H9 (cell line): ENCODE measurements around the gene TMEM240. TPM values are rescaled to one million over a fixed set of nuclear protein-coding genes. Genes with fewer than 3 reads are reported as not detected.
A peak's percentile ranks its signal among the peaks of the same experiment; 100 is the strongest.

Experiments used
- DNase-seq: peaks from one replicate; pipeline ENCODE4 v3.0.0-alpha.2; 2017
- H2AFZ ChIP-seq: one replicate; pipeline ENCODE4 v1.6.1; 2013; ENCODE audit warnings: mild to moderate bottlenecking, low read length, control low read depth, moderate library complexity
- H2AK5ac ChIP-seq: 2 replicates; pipeline ENCODE4 v1.6.1; 2013; ENCODE audit warnings: low read length, control low read depth, mixed read lengths; ENCODE audit not compliant: insufficient read length
- H2BK120ac ChIP-seq: one replicate; pipeline ENCODE4 v1.6.1; 2013; ENCODE audit warnings: low read depth, mild to moderate bottlenecking, low read length, control low read depth, inconsistent platforms; ENCODE audit not compliant: poor library complexity, severe bottlenecking
- H2BK12ac ChIP-seq: 2 replicates; pipeline ENCODE4 v1.6.1; 2013; ENCODE audit warnings: low read length, control low read depth, mixed read lengths, low read depth; ENCODE audit not compliant: insufficient read length
- H2BK15ac ChIP-seq: 2 replicates; pipeline ENCODE4 v1.6.1; 2013; ENCODE audit warnings: low read depth, low read length, control low read depth
- H2BK20ac ChIP-seq: one replicate; pipeline ENCODE4 v1.6.1; 2013; ENCODE audit warnings: low read depth, mild to moderate bottlenecking, low read length, control low read depth, inconsistent platforms; ENCODE audit not compliant: poor library complexity, severe bottlenecking
- H2BK5ac ChIP-seq: 2 replicates; pipeline ENCODE4 v1.6.1; 2013; ENCODE audit warnings: low read length, control low read depth, mixed read lengths; ENCODE audit not compliant: insufficient read length
- H3K14ac ChIP-seq: 2 replicates; pipeline ENCODE4 v1.6.1; 2013; ENCODE audit warnings: low read length, control low read depth; ENCODE audit not compliant: insufficient read depth
- H3K18ac ChIP-seq: 2 replicates; pipeline ENCODE4 v1.6.1; 2013; ENCODE audit warnings: low read depth, mild to moderate bottlenecking, mixed read lengths, low read length, control low read depth; ENCODE audit not compliant: insufficient read length
- H3K23ac ChIP-seq: 2 replicates; pipeline ENCODE4 v1.6.1; 2013; ENCODE audit warnings: low read length, control low read depth, mixed read lengths, low read depth; ENCODE audit not compliant: insufficient read length
- H3K23me2 ChIP-seq: 2 replicates; pipeline ENCODE4 v1.6.1; 2013; ENCODE audit warnings: low read depth, mild to moderate bottlenecking, mixed read lengths, low read length, control low read depth; ENCODE audit not compliant: insufficient read length, poor library complexity, severe bottlenecking
- H3K27ac ChIP-seq: 2 replicates; pipeline ENCODE4 v1.5.1; 2013; ENCODE audit warnings: low read length, control low read depth, mixed read lengths, low read depth; ENCODE audit not compliant: insufficient read length
- H3K27me3 ChIP-seq: 2 replicates; pipeline ENCODE4 v1.6.1; 2013; ENCODE audit warnings: low read length, control low read depth, inconsistent platforms; ENCODE audit not compliant: insufficient read depth
- H3K4ac ChIP-seq: 2 replicates; pipeline ENCODE4 v1.6.1; 2013; ENCODE audit warnings: low read depth, mild to moderate bottlenecking, control low read depth, inconsistent platforms, low read length, moderate library complexity
- H3K4me1 ChIP-seq: 2 replicates; pipeline ENCODE4 v1.6.1; 2013; ENCODE audit warnings: low read length, control low read depth, inconsistent platforms; ENCODE audit not compliant: insufficient read depth
- H3K4me2 ChIP-seq: 2 replicates; pipeline ENCODE4 v1.6.1; 2013; ENCODE audit warnings: low read length, control low read depth, mixed read lengths; ENCODE audit not compliant: insufficient read length, insufficient read depth
- H3K56ac ChIP-seq: 2 replicates; pipeline ENCODE4 v1.6.1; 2013; ENCODE audit warnings: low read depth, mild to moderate bottlenecking, mixed read lengths, low read length, control low read depth; ENCODE audit not compliant: insufficient read length
- H3K79me1 ChIP-seq: 2 replicates; pipeline ENCODE4 v1.6.1; 2013; ENCODE audit warnings: low read depth, mild to moderate bottlenecking, moderate library complexity, low read length, control low read depth, inconsistent platforms; ENCODE audit not compliant: insufficient read depth, poor library complexity, severe bottlenecking
- H3K79me2 ChIP-seq: 2 replicates; pipeline ENCODE4 v1.6.1; 2013; ENCODE audit warnings: low read length, control low read depth, inconsistent platforms; ENCODE audit not compliant: insufficient read depth
- H3K9ac ChIP-seq: 2 replicates; pipeline ENCODE4 v1.6.1; 2013; ENCODE audit warnings: low read length, control low read depth, mixed read lengths; ENCODE audit not compliant: insufficient read length; ENCODE audit errors: extremely low read depth
- H3K9me3 ChIP-seq: one replicate; pipeline ENCODE4 v1.6.1; 2013; ENCODE audit warnings: low read depth, low read length, inconsistent platforms; ENCODE audit not compliant: control insufficient read depth
- H3T11ph ChIP-seq: one replicate; pipeline ENCODE4 v1.6.1; 2013; ENCODE audit warnings: mild to moderate bottlenecking, low read length, control low read depth, inconsistent platforms
- H4K20me1 ChIP-seq: one replicate; pipeline ENCODE4 v1.6.1; 2013; ENCODE audit not compliant: control insufficient read depth, insufficient read length, insufficient read depth
- H4K5ac ChIP-seq: 2 replicates; pipeline ENCODE4 v1.6.1; 2013; ENCODE audit warnings: low read depth, mild to moderate bottlenecking, mixed read lengths, low read length, control low read depth; ENCODE audit not compliant: insufficient read length
- H4K8ac ChIP-seq: replicated peaks from 2 replicates; pipeline ENCODE4 v1.6.1; 2013; ENCODE audit warnings: low read length, control low read depth, mixed read lengths, low read depth; ENCODE audit not compliant: insufficient read length
- H4K91ac ChIP-seq: 2 replicates; pipeline ENCODE4 v1.6.1; 2013; ENCODE audit warnings: low read depth, mild to moderate bottlenecking, moderate library complexity, mixed read lengths, low read length, control low read depth; ENCODE audit not compliant: insufficient read length
- H3K27ac Mint-ChIP-seq, 3 experiments: 2 replicates in 2 of 3; 3 replicates in 1 of 3; pipeline ENCODE4 v1.8.0; 2020 to 2021; ENCODE audit warnings: mixed read lengths in 3 of 3, mild to moderate bottlenecking in 1 of 3, moderate library complexity in 1 of 3
- H3K27me3 Mint-ChIP-seq: 2 replicates; pipeline ENCODE4 v1.8.0; 2021; ENCODE audit warnings: low read depth, mild to moderate bottlenecking, moderate library complexity, mixed read lengths
- H3K36me3 Mint-ChIP-seq, 3 experiments: 2 replicates in 2 of 3; 3 replicates in 1 of 3; pipeline ENCODE4 v1.8.0; 2020 to 2021; ENCODE audit warnings: low read depth in 3 of 3, mixed read lengths in 3 of 3; ENCODE audit not compliant: insufficient read depth in 1 of 3
- H3K4me1 Mint-ChIP-seq, 2 experiments: 2 replicates each; pipeline ENCODE4 v1.8.0; 2020; ENCODE audit warnings: mixed read lengths in 2 of 2
- H3K4me3 Mint-ChIP-seq, 2 experiments: 2 replicates in 1 of 2; 3 replicates in 1 of 2; pipeline ENCODE4 v1.8.0; 2020 to 2021; ENCODE audit warnings: mild to moderate bottlenecking in 2 of 2, mixed read lengths in 2 of 2, moderate library complexity in 1 of 2
- H3K9me3 Mint-ChIP-seq, 2 experiments: 2 replicates in 1 of 2; 3 replicates in 1 of 2; pipeline ENCODE4 v1.8.0; 2020; ENCODE audit warnings: mild to moderate bottlenecking in 2 of 2, mixed read lengths in 2 of 2, moderate library complexity in 1 of 2
- WGBS: extraction: QIAGEN DNeasy Blood & Tissue Kit; methylation state at CpG from one replicate; pipeline ENCODE4 v1.1.7; 2013; ENCODE audit warnings: missing lambda C conversion rate, low lambda C conversion rate, mixed read lengths; ENCODE audit not compliant: insufficient read length; ENCODE audit errors: extremely low coverage; 5-methylcytosine and 5-hydroxymethylcytosine counted together
- total RNA-seq: library from RNA; stranded (reverse); gene quantifications from 2 replicates; pipeline ENCODE4 v1.2.1, GENCODE V29; 2021
- TF ChIP-seq, protein P1 (sequence below): fragments of 200-600 bp; sonication (generic); conservative IDR thresholded peaks from 3 replicates; pipeline ENCODE4 v1.8.0; 2021; ENCODE audit warnings: antibody characterized with exemption, mild to moderate bottlenecking

TMEM240 gene
- total RNA-seq, 1 experiment from 2014 or later = 8.7 TPM

- H3K4me3 Mint-ChIP-seq = peak overlapping the region; percentile 72 to 85
- TF ChIP-seq, protein P1, sequence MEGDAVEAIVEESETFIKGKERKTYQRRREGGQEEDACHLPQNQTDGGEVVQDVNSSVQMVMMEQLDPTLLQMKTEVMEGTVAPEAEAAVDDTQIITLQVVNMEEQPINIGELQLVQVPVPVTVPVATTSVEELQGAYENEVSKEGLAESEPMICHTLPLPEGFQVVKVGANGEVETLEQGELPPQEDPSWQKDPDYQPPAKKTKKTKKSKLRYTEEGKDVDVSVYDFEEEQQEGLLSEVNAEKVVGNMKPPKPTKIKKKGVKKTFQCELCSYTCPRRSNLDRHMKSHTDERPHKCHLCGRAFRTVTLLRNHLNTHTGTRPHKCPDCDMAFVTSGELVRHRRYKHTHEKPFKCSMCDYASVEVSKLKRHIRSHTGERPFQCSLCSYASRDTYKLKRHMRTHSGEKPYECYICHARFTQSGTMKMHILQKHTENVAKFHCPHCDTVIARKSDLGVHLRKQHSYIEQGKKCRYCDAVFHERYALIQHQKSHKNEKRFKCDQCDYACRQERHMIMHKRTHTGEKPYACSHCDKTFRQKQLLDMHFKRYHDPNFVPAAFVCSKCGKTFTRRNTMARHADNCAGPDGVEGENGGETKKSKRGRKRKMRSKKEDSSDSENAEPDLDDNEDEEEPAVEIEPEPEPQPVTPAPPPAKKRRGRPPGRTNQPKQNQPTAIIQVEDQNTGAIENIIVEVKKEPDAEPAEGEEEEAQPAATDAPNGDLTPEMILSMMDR = no peak
- no peak overlapping the region for H3K27ac ChIP-seq
- no peak overlapping the region for H4K5ac ChIP-seq
- peak overlapping the region; percentile 70 for H3K4me2 ChIP-seq
- H3K79me2 ChIP-seq = no peaks in the 10 kb centered on the region
- no peak overlapping the region for H2BK20ac ChIP-seq
- H2AK5ac ChIP-seq = no peak overlapping the region
- no CpG with 5 or more reads among the region's 18 CpGs for WGBS
- H3K9me3 ChIP-seq = no peaks in the 10 kb centered on the region
- no peak overlapping the region for H3K14ac ChIP-seq
- H3K27me3 Mint-ChIP-seq = no peaks in the 10 kb centered on the region
- no peak overlapping the region for H2BK5ac ChIP-seq
- H2BK15ac ChIP-seq = no peak overlapping the region
- H3K79me1 ChIP-seq = no peaks in the 10 kb centered on the region
- H3K4ac ChIP-seq = no peak overlapping the region
- no peaks in the 10 kb centered on the region for H3K4me1 ChIP-seq
- H4K8ac ChIP-seq = no peak overlapping the region
- H3K36me3 Mint-ChIP-seq = peaks cover 0 to 28% (median 24%) of the 10 kb centered on the region in 3 experiments; a peak in 6 of 7 replicates
- H2BK12ac ChIP-seq = no peak overlapping the region
- H3K9me3 Mint-ChIP-seq = no peaks in the 10 kb centered on the region; a peak in 1 of 5 replicates
- H3K56ac ChIP-seq = no peak overlapping the region
- peak overlapping the region in 2 of 3 experiments; percentile 81 to 94; a peak in 3 of 7 replicates for H3K27ac Mint-ChIP-seq
- no peak overlapping the region for H2AFZ ChIP-seq
- no peak overlapping the region for H2BK120ac ChIP-seq
- H4K91ac ChIP-seq = no peak overlapping the region
- H4K20me1 ChIP-seq = no peaks in the 10 kb centered on the region
- DNase-seq = no peak
- peaks cover 0 to 4% of the 10 kb centered on the region in 2 experiments; a peak in 2 of 4 replicates for H3K4me1 Mint-ChIP-seq
- H3K18ac ChIP-seq = no peak overlapping the region
- no peak overlapping the region for H3T11ph ChIP-seq
- H3K23me2 ChIP-seq = peaks cover 7% of the 10 kb centered on the region
- no peaks in the 10 kb centered on the region for H3K27me3 ChIP-seq
- no peak overlapping the region for H3K23ac ChIP-seq
- H3K9ac ChIP-seq = no peak overlapping the region
Observed at GRCh38 chr1:1538989-1539309, 1.5 kb downstream of the TMEM240 start.
